HepG2 (cell line): Measurements from ENCODE around the gene SPINT4. TPM values are rescaled to one million over a fixed set of nuclear protein-coding genes. Genes with fewer than 3 reads are reported as not detected.

Experiments used
- ATAC-seq: fragments of 200-7000 bp; cut with Tn5 transposase; 3 replicates; pipeline ENCODE4 v1.9.1; 2020; ENCODE audit warnings: mild to moderate bottlenecking, moderate library complexity
- BruUV-seq: library from RNA; stranded (reverse); fragments of 400-500 nt; replicated peaks from 2 replicates; lab custom pipeline; 2021; lab: Mats Ljungman, UMichigan
- CTCF ChIA-PET: fragments of 300-600 bp; formaldehyde crosslinking; extraction: SDS; loops from one replicate; lab custom pipeline; 2021; ENCODE audit warnings: low total read pairs, inconsistent platforms, low intra/inter-chr PET ratio; lab: Yijun Ruan, JAX
- POLR2A ChIA-PET: fragments of 350-600 bp; sonication (Branson Sonifier 250); formaldehyde crosslinking; loops from one replicate; lab custom pipeline; 2020; ENCODE audit warnings: antibody characterized with exemption, inconsistent platforms; lab: Yijun Ruan, JAX
- DNase-seq: peaks from one replicate; pipeline ENCODE4 v3.0.0-alpha.2; 2015; ENCODE audit warnings: low spot score
- FAIRE-seq: peaks from 3 replicates; lab custom pipeline; 2011; peaks lifted over from hg19 to GRCh38; lab: Jason Lieb, UNC
- H2AFZ ChIP-seq: one replicate; pipeline ENCODE4 v1.6.1; 2011; ENCODE audit warnings: low read length, inconsistent platforms
- H3K27ac ChIP-seq: fragments of 300-600 bp; 3 replicates; pipeline ENCODE4 v1.8.0; 2011; ENCODE audit warnings: mixed run types, mild to moderate bottlenecking, mixed read lengths, low read length, inconsistent platforms; ENCODE audit not compliant: insufficient read depth; ENCODE audit errors: extremely low read length
- H3K27me3 ChIP-seq, 2 experiments: fragments of 200-600 bp in 1 of 2; 2 replicates in 1 of 2; 3 replicates in 1 of 2; pipeline versions ENCODE4 v1.6.0 to v1.8.0; 2011; ENCODE audit warnings: low read length in 2 of 2, mild to moderate bottlenecking in 2 of 2, moderate library complexity in 2 of 2, inconsistent platforms in 1 of 2; ENCODE audit not compliant: insufficient read depth in 2 of 2, control insufficient read depth in 1 of 2
- H3K36me3 ChIP-seq, 2 experiments: fragments of 200-600 bp in 1 of 2; replicated peaks in 1 of 2; 2 replicates in 1 of 2; 3 replicates in 1 of 2; pipeline versions ENCODE4 v1.5.1 to v1.8.0; 2011; ENCODE audit warnings: low read length in 2 of 2, inconsistent platforms in 1 of 2; ENCODE audit not compliant: insufficient read depth in 2 of 2, control insufficient read depth in 1 of 2
- H3K4me1 ChIP-seq: 2 replicates; pipeline ENCODE4 v1.5.1; 2012; ENCODE audit warnings: low read length, inconsistent platforms; ENCODE audit not compliant: insufficient read depth
- H3K4me2 ChIP-seq: 2 replicates; pipeline ENCODE4 v1.6.0; 2011; ENCODE audit warnings: low read depth, low read length, inconsistent platforms
- H3K4me3 ChIP-seq, 3 experiments: fragments of 200-600 bp in 1 of 3; sonication (generic), shearing (Covaris generic) in 1 of 3; replicated peaks in 1 of 3; 2 replicates each; pipeline ENCODE4 v1.5.1; 2011 to 2016; ENCODE audit warnings: low read length in 3 of 3, inconsistent platforms in 2 of 3, low read depth in 2 of 3, mild to moderate bottlenecking in 2 of 3, control low read depth in 1 of 3, mixed read lengths in 1 of 3; ENCODE audit not compliant: insufficient read depth in 1 of 3
- H3K79me2 ChIP-seq: one replicate; pipeline ENCODE4 v1.6.1; 2011; ENCODE audit warnings: low read length, inconsistent platforms; ENCODE audit not compliant: insufficient read depth
- H3K9ac ChIP-seq: 2 replicates; pipeline ENCODE4 v1.6.0; 2011; ENCODE audit warnings: mild to moderate bottlenecking, low read depth, low read length, inconsistent platforms; ENCODE audit not compliant: insufficient read depth
- H3K9me3 ChIP-seq: 2 replicates; pipeline ENCODE4 v1.5.1; 2012; ENCODE audit warnings: mild to moderate bottlenecking, low read length
- H4K20me1 ChIP-seq: 2 replicates; pipeline ENCODE4 v1.6.0; 2011; ENCODE audit warnings: inconsistent platforms, mild to moderate bottlenecking, low read length, moderate library complexity; ENCODE audit not compliant: insufficient read depth
- FLYWCH1 ChIP-seq: sonication (generic); formaldehyde crosslinking; IDR thresholded peaks from 2 replicates; pipeline ENCODE4 v1.8.1; 2023; ENCODE audit warnings: mild to moderate bottlenecking, missing genetic modification reagents
- FOXC1 ChIP-seq: sonication (generic); formaldehyde crosslinking; IDR thresholded peaks from 2 replicates; pipeline ENCODE4 v1.8.0; 2022; ENCODE audit warnings: mild to moderate bottlenecking, missing genetic modification reagents, borderline replicate concordance
- KAT8 ChIP-seq: IDR thresholded peaks from 2 replicates; pipeline ENCODE4 v1.6.1; 2016; ENCODE audit warnings: missing genetic modification reagents, missing compliant biosample characterization
- MLLT10 ChIP-seq: sonication (generic); formaldehyde crosslinking; IDR thresholded peaks from 2 replicates; pipeline ENCODE4 v1.4.0; 2020; ENCODE audit warnings: missing genetic modification reagents
- RBM22 ChIP-seq: fragments of 200-400 bp; formaldehyde crosslinking; optimal IDR thresholded peaks from 2 replicates; pipeline ENCODE3; 2017; ENCODE audit warnings: mild to moderate bottlenecking, low read length, moderate library complexity
- TCF7L2 ChIP-seq: IDR thresholded peaks from 2 replicates; pipeline ENCODE4 v1.6.1; 2011; ENCODE audit warnings: mild to moderate bottlenecking, low read depth, low read length, moderate library complexity
- ZNF136 ChIP-seq: sonication (generic); formaldehyde crosslinking; IDR thresholded peaks from 2 replicates; pipeline ENCODE4 v1.8.1; 2022; ENCODE audit warnings: low read depth, mild to moderate bottlenecking, moderate library complexity, missing genetic modification reagents
- WGBS: methylation state at CpG from one replicate; pipeline ENCODE4 v1.1.6; 2017; ENCODE audit warnings: low lambda C conversion rate; 5-methylcytosine and 5-hydroxymethylcytosine counted together
- in situ Hi-C: cut with HindIII; loops from 2 replicates; pipeline ENCODE4 v1.10.0; 2017; ENCODE audit warnings: low pct_unique_long_range_greater_than_20kb; ENCODE audit not compliant: extremely low pct_ligation_motif_present
- intact Hi-C: fragments of 100-400 bp; cut with micrococcal nuclease; formaldehyde crosslinking; loops from one replicate; pipeline ENCODE4 v1.10.0; 2022; ENCODE audit not compliant: unreplicated experiment
- polyA plus RNA-seq, 8 experiments: library from polyadenylated mRNA; depleted of rRNA in 3 of 8; stranded (reverse) in 7 of 8; unstranded in 1 of 8; fragments of >200 nt; fragmentation: Illumina TruSeq in 4 of 8; extraction: Trizol in 4 of 8; gene quantifications; 2 replicates each; pipeline versions ENCODE4 v1.2.1 to v1.2.3, GENCODE V29; 2011 to 2016; ENCODE audit warnings: low read depth in 4 of 8, missing spikeins in 1 of 8, mixed read lengths in 1 of 8; ENCODE audit not compliant: insufficient read depth in 1 of 8
- total RNA-seq, 5 experiments: library from RNA; depleted of rRNA; stranded (reverse); fragments of >200 nt; fragmentation: Illumina TruSeq; extraction: Trizol; gene quantifications; 2 replicates each; pipeline ENCODE4 v1.2.3, GENCODE V29; 2016; ENCODE audit warnings: low read depth in 1 of 5
- TF ChIP-seq, protein P1 (sequence below): sonication (generic); formaldehyde crosslinking; IDR thresholded peaks from 2 replicates; pipeline ENCODE4 v1.4.0; 2020; ENCODE audit warnings: missing genetic modification reagents

SPINT4 gene
- total and polyA plus RNA-seq, 2 of the 13 experiments (the other 11 are each of a cell fraction or from before 2014, with no cell fraction given), result not detected

DNA sequence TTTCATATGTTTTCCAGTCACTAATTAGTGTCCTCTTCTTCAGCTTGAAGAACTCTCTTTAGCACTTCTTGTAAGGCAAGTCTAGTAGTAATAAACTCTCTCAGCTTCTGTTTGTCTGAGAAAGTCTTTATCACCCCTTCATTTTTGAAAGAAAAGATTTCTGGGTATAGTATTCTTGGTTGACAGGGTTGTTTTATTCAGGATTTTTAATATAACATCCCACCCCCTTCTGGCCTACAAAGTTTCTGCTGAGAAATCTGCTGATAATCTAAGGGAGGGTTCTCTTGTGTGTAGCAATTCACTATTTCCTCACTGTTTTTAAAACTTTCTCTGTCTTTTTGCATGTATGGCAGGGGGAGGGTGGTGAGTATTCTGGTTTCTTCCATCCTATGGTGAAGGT, 42.5 kb upstream of the SPINT4 start (continued):
- peak; percentile 79; the same call in 1 of the 2 replicates for TF ChIP-seq ZNF136
- TF ChIP-seq, all 625 proteins: peak for 1

DNA sequence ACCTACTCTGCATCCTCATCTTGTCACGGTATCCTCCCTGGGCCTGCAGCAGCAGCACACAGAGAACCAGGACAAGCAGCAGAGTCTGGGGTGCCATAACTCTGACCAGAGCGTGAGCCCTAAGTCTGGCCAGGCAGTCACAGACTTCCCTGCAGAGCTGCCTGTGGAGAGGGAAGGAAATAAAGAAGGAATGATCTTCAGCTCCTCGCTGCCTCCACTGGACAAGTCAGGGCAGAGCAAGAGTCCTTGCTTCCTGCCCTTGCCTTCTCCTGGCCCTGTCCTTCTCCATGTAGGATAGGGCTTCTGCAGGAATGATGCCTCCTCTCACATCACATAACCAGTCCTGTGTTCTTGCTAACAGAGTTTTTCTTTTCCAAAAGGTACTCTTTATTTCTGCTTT, 36.3 kb upstream of the SPINT4 start:
- Histone ChIP-seq H3K79me2 (no peaks in the 10 kb centered on the region), H3K36me3 (no peaks in the 10 kb centered on the region), H3K4me1 (no peaks in the 10 kb centered on the region), H3K9ac (no peak overlapping the region), H2AFZ (no peak overlapping the region), H3K27me3 (no peaks in the 10 kb centered on the region), H4K20me1 (no peaks in the 10 kb centered on the region), H3K27ac (no peak overlapping the region), H3K4me3 (no peak overlapping the region), H3K9me3 (no peaks in the 10 kb centered on the region), H3K4me2 (no peak overlapping the region)
- DNase-seq (no peak), ATAC-seq (peak; percentile 62), FAIRE-seq (peak; percentile 61)
- TF ChIP-seq KAT8 (CRISPR knock-in tag) (no peak), RBM22 (no peak), TCF7L2 (no peak), MLLT10 (no peak), FOXC1 (CRISPR knock-in tag) (no peak), FLYWCH1 (CRISPR knock-in tag) (no peak)
- TF ChIP-seq, protein P1, sequence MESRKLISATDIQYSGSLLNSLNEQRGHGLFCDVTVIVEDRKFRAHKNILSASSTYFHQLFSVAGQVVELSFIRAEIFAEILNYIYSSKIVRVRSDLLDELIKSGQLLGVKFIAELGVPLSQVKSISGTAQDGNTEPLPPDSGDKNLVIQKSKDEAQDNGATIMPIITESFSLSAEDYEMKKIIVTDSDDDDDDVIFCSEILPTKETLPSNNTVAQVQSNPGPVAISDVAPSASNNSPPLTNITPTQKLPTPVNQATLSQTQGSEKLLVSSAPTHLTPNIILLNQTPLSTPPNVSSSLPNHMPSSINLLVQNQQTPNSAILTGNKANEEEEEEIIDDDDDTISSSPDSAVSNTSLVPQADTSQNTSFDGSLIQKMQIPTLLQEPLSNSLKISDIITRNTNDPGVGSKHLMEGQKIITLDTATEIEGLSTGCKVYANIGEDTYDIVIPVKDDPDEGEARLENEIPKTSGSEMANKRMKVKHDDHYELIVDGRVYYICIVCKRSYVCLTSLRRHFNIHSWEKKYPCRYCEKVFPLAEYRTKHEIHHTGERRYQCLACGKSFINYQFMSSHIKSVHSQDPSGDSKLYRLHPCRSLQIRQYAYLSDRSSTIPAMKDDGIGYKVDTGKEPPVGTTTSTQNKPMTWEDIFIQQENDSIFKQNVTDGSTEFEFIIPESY (CRISPR knock-in tag), result no peak
- 21% methylated on average over 3 of the region's 3 CpGs for WGBS
- intact Hi-C loops, result no loop called here
- in situ Hi-C loops, result no loop called here
- ChIA-PET POLR2A (no interaction called here), CTCF (no interaction called here)
- no TSS peak for BruUV-seq
